GM19467 (cell line): ENCODE results near the gene THOC5.
"Not testable (repeated sequence)": the region's sequence is repeated elsewhere in the genome, so short reads cannot be mapped to it uniquely, and the experiment has no call there.

ENCODE experiments used
- ATAC-seq: cut with Tn5 transposase; IDR thresholded peaks from one replicate; pipeline ENCODE4 v1.9.1; 2021; ENCODE audit warnings: mild to moderate bottlenecking, moderate library complexity; ENCODE audit not compliant: unreplicated experiment

Gene THOC5

GRCh38 chr22:29563652-29564460, 10.3 kb upstream of the THOC5 start:
- ATAC-seq = no peak

DNA sequence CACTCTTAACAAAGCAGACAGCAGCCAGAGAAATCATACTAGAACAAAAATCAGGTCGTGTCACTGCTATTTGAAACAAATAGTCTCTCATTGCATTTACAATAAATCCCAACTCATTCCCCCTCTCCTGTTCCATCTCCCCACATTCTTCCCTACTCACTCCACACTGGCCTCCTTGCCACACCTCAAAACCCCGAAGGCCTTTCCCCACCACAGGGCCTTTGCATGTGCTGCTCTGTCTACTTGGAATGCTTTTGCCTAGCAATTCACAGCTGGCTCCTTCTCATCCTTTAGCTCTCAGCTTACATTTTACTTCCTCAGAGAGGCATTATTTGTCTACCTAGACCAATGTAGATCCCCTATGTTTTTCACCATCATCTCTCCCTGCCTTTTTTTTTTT, 6.3 kb upstream of the THOC5 start:
- no peak for ATAC-seq

- ATAC-seq = no peak
Measured at GRCh38 chr22:29559030-29559429, 5.5 kb upstream of the THOC5 start.

DNA sequence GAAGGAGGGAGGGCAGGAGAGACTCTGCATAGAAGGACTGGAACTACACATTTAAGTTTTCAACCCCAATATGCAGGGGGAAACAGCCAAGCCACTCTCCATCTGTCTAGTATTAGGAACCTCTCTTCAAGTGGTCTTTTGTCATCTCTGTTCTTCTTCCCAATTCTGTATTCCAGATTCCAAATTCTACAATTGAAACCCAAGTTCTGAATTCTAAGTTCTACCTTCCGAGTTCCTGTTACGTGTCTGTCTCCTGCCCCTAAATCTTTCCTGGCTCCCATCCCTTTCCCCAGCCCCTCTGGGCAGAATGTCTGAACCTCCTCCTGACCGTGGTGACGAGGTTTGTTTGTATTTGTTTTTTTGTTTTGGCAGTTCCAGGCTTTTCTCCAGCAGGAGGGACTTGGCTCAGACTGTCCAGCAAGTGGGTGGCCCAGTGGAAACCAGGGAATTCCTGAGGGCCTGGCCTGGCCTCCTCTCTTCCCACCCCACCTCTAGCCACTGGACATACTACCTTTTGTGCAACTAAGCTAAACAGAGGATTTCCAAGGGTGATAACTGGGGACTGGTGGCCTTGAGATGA, 1.6 kb upstream of the THOC5 start:
- ATAC-seq = no peak

- ATAC-seq = not testable (repeated sequence)
Measured at GRCh38 chr22:29552357-29552756, 1.2 kb downstream of the THOC5 start.

DNA sequence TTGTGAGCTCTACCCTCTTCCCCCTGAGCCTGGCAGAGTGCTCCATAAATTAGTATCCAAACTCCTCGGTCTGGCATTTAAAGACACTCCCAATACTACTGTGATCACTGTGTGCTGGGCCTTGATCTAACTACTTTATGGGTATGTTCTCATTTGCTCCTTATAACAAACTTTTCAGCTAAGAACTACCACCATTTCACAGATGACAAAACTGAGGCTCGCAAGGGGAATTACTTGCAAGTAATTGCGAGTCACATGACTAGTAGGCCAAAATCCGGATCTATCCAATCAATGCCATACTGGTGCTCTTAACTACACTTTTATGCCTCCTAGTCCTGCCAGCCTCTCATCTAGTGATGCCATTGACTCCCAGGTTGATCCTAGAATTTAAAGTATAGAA, 3.6 kb downstream of the THOC5 start:
- ATAC-seq = no peak

GRCh38 chr22:29545045-29545444, 8.5 kb downstream of the THOC5 start:
- ATAC-seq = not testable (repeated sequence)

DNA sequence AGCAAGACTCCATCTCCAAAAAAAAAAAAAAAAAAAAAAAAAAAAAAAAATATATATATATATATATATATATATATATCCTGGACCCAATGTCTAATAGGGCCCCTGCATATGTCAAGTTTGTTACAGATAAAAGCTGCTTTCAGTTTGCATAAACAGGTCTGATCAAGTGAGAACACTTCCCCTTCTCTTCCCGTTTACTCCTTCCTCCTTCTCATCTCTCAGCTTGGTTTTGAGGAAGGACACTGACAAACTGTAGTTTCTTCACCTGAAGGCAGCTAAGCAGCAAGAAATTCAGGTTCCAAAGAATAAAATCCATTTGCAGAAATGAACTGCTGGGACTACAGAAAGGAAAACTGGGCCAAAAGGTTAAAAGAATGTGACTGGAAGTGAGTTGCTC, 11.7 kb downstream of the THOC5 start:
- no peak for ATAC-seq

- no peak for ATAC-seq
Measured at GRCh38 chr22:29539105-29539504, 14.5 kb downstream of the THOC5 start.

GRCh38 chr22:29536411-29536810, 17.1 kb downstream of the THOC5 start:
- ATAC-seq = no peak

GRCh38 chr22:29531419-29531818, 22.1 kb downstream of the THOC5 start:
- no peak for ATAC-seq

- ATAC-seq = no peak
Measured at GRCh38 chr22:29530716-29531115, 22.8 kb downstream of the THOC5 start.

DNA sequence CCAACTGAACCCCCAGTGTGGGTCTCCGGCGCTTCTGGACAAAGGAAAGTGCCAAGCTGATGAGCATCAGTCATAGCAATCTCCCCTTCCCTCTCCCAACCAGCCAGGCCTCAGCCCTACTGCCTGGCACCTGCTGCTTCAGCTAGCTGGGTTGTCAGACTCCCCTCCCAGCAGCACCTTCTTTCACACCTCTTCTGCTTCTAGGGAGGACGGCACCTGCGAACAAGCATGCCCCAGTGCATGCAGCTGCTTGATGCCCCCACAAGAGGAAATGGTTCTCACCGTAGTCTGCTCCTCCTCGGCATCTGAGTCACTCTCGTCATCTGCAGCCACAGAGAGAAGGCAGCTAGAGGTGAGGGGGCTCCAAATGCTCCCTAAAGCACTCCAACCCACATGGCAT, 25.4 kb downstream of the THOC5 start:
- ATAC-seq = no peak

GRCh38 chr22:29524442-29525191, 28.9 kb downstream of the THOC5 start:
- ATAC-seq = no peak

- no peak for ATAC-seq
Measured at GRCh38 chr22:29523761-29524160, 29.8 kb downstream of the THOC5 start.

- no peak for ATAC-seq
Measured at GRCh38 chr22:29521526-29521925, 32.0 kb downstream of the THOC5 start.

DNA sequence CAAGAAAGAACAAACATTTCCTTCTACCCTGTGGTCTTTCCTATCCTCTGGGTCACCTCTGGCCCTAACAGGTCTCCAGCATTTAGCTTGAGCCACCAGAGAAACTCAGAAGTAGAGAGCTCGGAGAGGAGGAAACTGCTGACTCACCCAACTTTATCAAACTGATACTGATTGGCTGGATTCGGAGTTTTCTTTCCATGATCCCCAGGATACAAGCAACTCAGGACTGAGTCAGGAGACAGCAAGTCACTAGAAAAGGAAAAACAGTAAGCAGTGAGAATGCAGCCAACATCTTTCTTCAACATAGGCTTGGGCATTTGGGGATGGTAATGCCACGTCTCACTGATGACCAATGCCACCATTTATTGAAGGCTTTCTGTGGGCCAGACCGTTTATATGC, 32.7 kb downstream of the THOC5 start:
- ATAC-seq = no peak

- ATAC-seq = no peak
Measured at GRCh38 chr22:29519996-29520395, 33.6 kb downstream of the THOC5 start.

GRCh38 chr22:29518427-29518826, 35.1 kb downstream of the THOC5 start:
- no peak for ATAC-seq

- ATAC-seq = no peak
Measured at GRCh38 chr22:29517215-29517908, 36.2 kb downstream of the THOC5 start.

- ATAC-seq = no peak
Measured at GRCh38 chr22:29512031-29512430, 41.5 kb downstream of the THOC5 start.
